Epidermal melanocyte (primary cell): ENCODE results near the gene DCUN1D2.
"Not testable (repeated sequence)": the region's sequence is repeated elsewhere in the genome, so short reads cannot be mapped to it uniquely, and the experiment has no call there.

ENCODE experiments used
- DNase-seq: peaks from one replicate; pipeline ENCODE4 v3.0.0; 2011; ENCODE audit warnings: low spot score; ENCODE audit not compliant: insufficient read length

The DCUN1D2 gene

GRCh38 chr13:113466383-113466782, 24.1 kb downstream of the DCUN1D2 start:
- DNase-seq = no peak

- DNase-seq = no peak
Measured at GRCh38 chr13:113465300-113465699, 25.2 kb downstream of the DCUN1D2 start.

GRCh38 chr13:113464476-113464875, 26.0 kb downstream of the DCUN1D2 start:
- DNase-seq = no peak

DNA sequence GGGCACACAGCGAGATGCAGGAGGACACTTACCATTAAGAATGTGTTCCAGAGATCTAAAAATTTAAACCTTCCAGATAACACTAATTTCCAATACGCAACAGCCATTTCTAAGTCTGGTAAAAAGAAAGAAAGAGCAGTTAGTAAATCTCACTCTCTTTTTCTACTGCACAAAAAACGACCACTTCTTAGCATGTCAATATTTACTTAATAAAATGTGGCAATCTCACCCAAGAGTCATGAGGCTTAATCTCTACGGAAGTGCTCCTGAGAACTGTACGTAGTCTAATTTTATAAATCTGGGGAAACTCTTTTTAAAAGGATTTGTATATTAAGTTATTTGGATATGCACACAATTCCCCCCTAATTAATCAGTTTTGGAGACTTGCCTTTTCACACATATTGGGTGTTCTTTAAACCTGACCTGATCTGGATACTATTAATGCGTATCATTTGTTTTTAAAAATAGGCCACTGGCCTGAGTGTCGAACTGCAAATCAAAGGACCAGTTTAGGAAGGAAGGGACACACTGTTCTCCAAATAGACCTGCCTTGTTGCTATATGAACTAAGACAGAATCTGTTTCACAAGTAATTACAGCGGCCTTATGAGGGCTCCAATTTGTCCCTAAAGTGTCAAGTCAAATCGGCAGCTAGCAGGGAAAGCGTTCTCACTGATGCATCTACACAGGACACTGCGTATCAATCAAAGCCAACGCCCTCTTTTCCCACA, 29.3 kb downstream of the DCUN1D2 start:
- no peak for DNase-seq

GRCh38 chr13:113460599-113460998, 29.9 kb downstream of the DCUN1D2 start:
- DNase-seq = no peak

DNA sequence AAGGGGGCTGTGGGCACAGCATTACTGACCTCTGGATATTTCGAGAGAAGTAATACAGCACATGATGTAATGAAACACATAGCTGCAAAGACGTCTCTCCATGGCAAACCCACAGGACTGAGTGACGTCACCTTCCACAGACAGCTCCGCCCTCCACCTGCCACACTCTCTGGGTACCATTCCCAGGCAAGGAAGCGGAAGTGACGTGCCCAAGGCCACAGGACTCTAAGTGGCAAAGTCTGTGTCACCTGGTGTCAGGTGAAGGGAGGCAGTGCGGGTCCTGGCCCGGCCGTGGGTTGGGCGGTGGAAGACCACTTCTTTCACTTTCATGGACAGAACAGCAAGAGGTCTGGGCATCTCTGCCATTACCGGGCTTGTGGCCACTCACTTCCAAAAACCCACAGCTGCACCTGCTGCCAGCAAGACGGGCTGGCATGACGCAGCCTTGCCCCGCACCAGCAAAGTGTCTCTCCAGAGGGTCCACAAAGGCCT, 30.4 kb downstream of the DCUN1D2 start:
- no peak for DNase-seq

DNA sequence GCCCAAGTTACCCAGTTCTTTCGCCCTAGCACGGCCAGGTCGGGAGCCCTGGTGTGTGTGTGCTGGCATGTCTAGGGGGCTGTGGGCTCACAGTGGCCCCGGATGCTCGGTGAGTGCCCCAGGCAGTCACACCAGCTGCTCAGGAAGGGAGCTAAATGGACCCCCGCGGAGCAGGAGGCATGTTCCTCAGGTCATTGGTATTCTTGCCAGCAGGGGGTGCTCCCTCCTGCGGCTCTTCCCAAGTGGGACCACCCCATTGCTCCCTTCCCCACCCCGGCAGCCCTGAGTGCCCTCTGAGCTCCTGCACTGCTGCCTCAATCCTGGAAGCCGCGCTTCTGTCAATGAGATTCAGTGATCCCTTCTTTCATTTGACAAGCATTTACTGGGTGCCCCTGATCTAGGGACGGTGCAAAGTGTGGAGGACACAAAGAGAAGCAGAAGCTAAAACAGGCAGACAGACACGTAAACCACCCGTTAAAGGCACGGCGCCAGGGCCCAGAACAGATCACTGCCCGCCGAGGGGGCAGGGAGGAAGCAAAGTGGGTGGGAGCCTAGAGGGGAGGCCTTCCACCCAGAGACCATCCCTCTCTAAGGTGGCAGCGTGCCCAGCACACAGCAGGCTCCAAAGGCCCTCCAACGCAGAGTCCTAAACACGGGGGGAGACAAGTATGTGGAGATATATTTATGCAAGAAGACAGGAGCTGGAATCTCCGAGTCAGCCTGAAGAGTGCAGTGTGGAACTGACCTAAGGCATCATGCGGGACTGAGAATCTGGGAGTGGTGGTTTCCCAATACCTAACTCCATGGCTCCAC, 32.1 kb downstream of the DCUN1D2 start:
- no peak for DNase-seq

GRCh38 chr13:113457510-113457909, 33.0 kb downstream of the DCUN1D2 start:
- no peak for DNase-seq

DNA sequence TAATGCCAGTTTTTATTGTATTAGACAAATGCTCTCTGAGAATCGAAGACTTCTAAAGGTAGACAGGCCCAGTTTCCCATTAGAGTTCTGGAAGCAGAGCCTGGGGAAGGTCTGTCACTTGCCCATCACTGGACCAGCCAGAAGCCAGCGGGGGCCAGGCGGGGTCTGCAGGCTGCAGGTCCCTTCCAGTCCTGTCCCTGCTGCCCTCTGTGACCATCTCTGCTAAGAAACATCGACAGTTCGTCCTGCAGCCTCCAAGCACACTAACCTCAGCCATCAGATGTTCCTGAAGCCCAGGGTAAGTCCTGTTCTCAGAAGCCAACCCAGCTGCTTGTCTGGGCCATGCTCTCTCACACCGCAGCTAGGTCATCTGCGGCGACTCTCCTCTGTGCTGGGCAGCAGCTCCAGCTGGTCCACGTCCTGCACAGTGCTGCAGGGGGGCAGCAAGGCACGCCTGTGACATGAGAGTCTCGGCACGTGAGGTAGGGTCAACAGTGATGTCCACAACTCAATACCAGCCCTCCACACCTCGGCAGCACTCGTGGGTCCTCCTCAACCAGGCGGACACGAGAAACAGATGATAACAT, 34.3 kb downstream of the DCUN1D2 start:
- DNase-seq = no peak

- no peak for DNase-seq
Measured at GRCh38 chr13:113455384-113455783, 35.1 kb downstream of the DCUN1D2 start.

DNA sequence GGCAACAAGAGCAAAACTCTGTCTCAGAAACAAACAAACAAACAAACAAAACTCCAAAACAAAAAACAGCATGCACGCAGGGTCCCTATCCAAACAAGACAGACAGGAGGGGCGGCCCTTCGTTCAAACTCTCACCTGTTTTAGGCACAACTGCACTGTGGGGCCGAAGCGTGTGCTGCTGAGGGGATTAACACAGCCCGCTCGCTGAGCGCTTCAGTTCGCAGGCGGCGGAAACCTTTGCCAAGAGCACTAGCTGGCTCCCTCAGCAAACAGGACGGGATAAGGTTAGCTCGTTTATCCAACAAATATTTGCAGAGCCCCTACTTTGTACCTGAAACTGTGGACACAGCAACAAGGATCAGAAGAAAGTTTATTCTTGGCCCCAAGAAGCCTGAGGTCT, 35.6 kb downstream of the DCUN1D2 start:
- DNase-seq = no peak

DNA sequence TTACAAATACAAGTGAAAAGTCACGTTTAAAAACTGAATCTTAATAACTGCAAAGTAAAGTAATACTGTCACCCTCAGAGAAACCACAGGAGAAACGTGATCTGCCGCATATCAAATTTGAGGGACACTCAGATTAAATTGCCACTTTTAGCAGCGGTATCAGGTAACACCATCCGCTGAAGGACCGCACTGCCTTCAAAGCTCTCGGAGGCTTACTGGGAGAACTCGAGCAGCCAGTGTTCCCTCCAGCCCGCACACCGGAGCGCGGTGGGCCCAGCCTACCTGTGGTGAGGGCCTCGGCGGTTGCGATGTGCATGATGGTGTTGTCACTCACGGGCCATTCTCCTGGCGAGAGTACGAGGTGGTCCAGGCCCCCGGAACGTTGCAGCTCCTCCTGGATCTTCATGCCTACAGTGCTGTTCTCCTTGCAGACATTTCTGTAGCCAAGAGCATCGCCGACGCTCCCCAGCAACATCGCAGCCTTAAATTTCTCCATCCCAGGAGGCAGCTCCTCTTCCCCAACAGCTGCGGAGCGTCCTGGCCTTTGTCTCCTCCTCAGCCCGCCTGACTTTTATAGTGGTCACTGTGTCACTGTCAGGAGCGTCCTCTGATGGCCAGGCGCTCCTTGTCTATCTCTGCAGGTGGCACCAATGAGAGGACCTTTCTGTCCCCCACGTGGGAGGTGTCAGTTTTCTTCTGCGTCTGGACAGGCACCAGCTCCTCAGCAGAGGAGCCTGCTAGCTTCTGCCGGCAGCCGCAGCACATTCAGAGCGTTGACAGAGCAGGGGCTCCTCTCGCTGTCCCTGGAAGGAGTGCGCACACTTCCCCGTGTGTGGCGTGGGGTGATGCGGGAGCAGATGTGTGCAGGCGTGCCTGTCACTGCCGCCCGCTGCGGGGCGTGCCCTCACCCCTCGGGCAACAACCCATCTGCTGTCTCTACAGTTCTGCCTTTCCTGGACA, 37.3 kb downstream of the DCUN1D2 start, which contains the start of gene ADPRHL1:
TSS of gene ADPRHL1 (minus strand) at position 547 of the 960 bp plus-strand sequence. CDS start at position 496, 51 bp downstream.
- DNase-seq = no peak

GRCh38 chr13:113452466-113452865, 38.0 kb downstream of the DCUN1D2 start:
- no peak for DNase-seq

DNA sequence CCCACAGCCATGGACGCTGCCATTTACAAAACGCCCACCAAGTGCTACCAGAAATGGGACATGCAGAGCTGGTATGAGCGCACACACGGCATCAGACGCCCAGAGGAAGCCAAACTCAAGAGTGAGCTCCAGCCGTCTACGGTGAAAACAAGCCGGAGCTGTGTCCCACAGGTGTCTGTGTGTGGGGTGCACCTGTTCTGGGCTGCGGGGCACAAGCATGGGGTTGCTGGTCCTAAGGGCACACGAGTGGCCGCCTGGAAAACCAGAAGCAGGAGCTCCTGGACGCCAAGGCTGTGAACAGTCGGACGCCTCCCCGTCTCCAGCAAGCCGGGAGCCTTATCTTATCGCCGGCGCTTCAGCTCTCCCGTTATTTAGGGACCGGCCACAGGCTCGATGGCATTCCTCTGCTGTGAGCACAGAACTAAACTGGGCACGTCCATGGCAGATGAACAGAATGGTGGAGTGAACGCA, 38.5 kb downstream of the DCUN1D2 start:
- no peak for DNase-seq

DNA sequence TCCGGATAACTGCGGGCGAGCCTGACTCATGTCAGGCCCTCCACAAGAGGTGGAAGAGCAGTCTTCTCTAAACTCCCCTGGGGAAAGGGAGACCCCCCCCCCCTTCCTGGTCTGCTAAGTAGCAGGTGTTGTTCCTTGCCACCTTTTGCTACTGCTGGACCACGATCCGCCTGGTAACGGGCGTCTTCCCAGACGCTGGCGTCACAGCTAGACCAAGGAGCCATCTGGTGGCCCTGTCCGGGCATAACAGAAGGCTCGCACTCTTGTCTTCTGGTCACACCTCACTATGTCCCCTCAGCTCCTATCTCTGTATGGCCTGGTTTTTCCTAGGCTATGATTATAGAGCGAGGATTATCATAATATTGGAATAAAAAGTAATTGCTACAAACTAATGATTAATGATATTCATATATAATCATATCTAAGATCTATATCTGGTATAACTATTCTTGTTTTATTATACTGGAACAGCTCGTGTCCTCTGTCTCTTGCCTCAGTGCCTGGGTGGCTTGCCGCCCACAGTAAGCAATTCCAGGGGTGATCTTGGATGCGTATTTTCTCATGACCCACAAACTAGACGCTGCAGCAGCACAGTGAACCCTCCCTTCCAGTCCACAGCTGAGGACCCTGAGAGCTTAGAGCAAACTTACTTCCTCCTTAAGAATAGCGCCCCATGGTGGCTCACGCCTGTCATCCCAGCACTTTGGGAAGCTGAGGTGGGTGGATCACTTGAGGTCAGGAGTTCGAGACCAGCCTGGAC, 39.5 kb downstream of the DCUN1D2 start:
- DNase-seq = not testable (repeated sequence)

DNA sequence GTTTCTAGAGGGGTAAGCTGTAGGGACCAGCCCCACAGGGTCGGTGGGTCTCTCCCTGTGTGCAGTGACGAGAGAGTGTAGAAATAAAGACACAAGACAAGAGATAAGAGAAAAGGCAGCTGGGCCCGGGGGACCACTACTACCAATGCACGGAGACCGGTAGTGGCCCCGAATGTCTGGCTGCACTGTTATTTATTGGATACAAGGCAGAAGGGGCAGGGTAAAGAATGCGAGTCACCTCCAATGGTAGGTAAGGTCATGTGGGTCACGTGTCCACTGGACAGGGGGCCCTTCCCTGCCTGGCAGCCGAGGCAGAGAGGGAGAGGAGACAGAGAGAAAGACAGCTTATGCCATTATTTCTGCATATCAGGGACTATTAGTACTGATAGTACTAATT, 40.2 kb downstream of the DCUN1D2 start:
- DNase-seq = not testable (repeated sequence)

GRCh38 chr13:113449693-113450347, 40.7 kb downstream of the DCUN1D2 start:
- DNase-seq = no peak

DNA sequence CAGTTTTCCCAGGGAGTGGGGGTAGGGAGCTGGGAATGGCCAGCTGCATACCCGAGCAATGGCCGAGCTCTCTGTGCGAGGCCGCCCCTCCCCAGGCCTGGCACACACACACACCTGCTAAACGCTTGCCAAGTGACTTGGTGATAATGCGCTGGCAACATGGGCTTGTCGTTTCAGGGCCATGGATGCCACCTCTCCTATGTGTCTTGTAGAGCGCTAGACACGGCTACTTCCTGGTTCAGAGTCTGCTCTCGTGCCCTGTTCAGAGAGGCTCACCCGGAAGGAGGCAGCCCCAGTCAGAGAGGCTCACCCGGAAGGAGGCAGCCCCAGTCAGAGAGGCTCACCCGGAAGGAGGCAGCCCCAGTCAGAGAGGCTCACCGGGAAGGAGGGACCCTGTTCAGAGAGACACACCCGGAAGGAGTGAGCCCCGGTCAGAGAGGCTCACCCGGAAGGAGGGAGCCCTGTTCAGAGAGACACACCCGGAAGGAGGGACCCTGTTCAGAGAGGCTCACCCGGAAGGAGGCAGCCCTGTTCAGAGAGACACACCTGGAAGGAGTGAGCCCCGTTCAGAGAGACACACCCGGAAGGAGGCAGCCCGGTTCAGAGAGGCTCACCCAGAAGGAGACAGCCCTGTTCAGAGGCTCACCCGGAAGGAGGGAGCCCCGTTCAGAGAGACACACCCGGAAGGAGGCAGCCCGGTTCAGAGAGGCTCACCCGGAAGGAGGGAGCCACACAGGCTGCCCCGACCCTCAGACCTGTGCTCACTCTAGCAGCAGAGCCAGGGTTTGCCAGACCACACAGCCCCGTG, 41.4 kb downstream of the DCUN1D2 start:
- no peak for DNase-seq

DNA sequence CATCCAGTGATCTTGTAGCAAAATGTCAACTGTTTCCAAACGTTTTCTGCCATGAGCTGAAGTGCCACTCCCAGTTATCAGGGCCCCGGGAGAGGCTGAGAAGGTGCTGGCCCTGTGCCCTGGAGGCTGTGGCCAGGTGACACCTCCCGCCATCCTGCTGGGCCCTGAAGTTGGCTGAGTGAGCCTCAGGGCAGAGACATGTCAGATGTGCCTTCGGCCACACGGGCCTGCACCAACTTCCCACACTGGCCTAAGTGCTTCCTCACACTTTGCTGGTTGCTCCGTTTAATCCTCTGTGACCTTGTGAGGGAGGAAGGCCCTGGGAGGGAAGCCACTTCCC, 42.0 kb downstream of the DCUN1D2 start:
- DNase-seq = no peak
